Astrocyte (in vitro differentiated cells and primary cell): ENCODE measurements around the gene ATP10A. TPM values are rescaled to one million over a fixed set of nuclear protein-coding genes. Genes with fewer than 3 reads are reported as not detected.

Experiments
- DNase-seq: peaks from one replicate; pipeline ENCODE4 v3.0.0-alpha.2; 2010; ENCODE audit warnings: low read depth
- FAIRE-seq: peaks from 2 replicates; lab custom pipeline; 2011; peaks lifted over from hg19 to GRCh38; lab: Jason Lieb, UNC
- H2AFZ ChIP-seq: 2 replicates; pipeline ENCODE4 v1.6.0; 2012; ENCODE audit warnings: low read depth, low read length, inconsistent platforms
- H3K27ac ChIP-seq: 2 replicates; pipeline ENCODE4 v1.5.1; 2011; ENCODE audit warnings: low read depth, low read length, inconsistent platforms
- H3K27me3 ChIP-seq: 2 replicates; pipeline ENCODE4 v1.6.0; 2011; ENCODE audit warnings: low read length, inconsistent platforms; ENCODE audit not compliant: insufficient read depth
- H3K36me3 ChIP-seq: 2 replicates; pipeline ENCODE4 v1.5.1; 2011; ENCODE audit warnings: low read length, inconsistent platforms; ENCODE audit not compliant: insufficient read depth
- H3K4me1 ChIP-seq: 2 replicates; pipeline ENCODE4 v1.5.1; 2011; ENCODE audit warnings: low read length, inconsistent platforms; ENCODE audit not compliant: insufficient read depth
- H3K4me2 ChIP-seq: 2 replicates; pipeline ENCODE4 v1.6.0; 2012; ENCODE audit warnings: low read length, inconsistent platforms
- H3K4me3 ChIP-seq: 2 replicates; pipeline ENCODE4 v1.5.1; 2011; ENCODE audit warnings: low read depth, mild to moderate bottlenecking, low read length, inconsistent platforms; ENCODE audit not compliant: insufficient read depth
- H3K79me2 ChIP-seq: 2 replicates; pipeline ENCODE4 v1.6.0; 2012; ENCODE audit warnings: mild to moderate bottlenecking, low read length, inconsistent platforms; ENCODE audit not compliant: insufficient read depth
- H3K9ac ChIP-seq: 2 replicates; pipeline ENCODE4 v1.6.0; 2012; ENCODE audit warnings: mild to moderate bottlenecking, low read length, inconsistent platforms
- H3K9me3 ChIP-seq: 2 replicates; pipeline ENCODE4 v1.5.1; 2012; ENCODE audit warnings: low read depth, mild to moderate bottlenecking, low read length, inconsistent platforms; ENCODE audit not compliant: insufficient read depth
- H4K20me1 ChIP-seq: 2 replicates; pipeline ENCODE4 v1.6.0; 2012; ENCODE audit warnings: low read length, inconsistent platforms; ENCODE audit not compliant: insufficient read depth
- H3K27ac Mint-ChIP-seq: one replicate; pipeline ENCODE4 v1.8.0; 2021; ENCODE audit warnings: mild to moderate bottlenecking, mixed read lengths; ENCODE audit not compliant: unreplicated experiment
- H3K27me3 Mint-ChIP-seq: one replicate; pipeline ENCODE4 v1.8.0; 2021; ENCODE audit warnings: low read depth, mixed read lengths; ENCODE audit not compliant: unreplicated experiment
- H3K36me3 Mint-ChIP-seq: one replicate; pipeline ENCODE4 v1.8.0; 2021; ENCODE audit warnings: low read depth, mixed read lengths; ENCODE audit not compliant: unreplicated experiment
- H3K4me1 Mint-ChIP-seq: one replicate; pipeline ENCODE4 v1.8.0; 2021; ENCODE audit warnings: low read depth, mixed read lengths; ENCODE audit not compliant: unreplicated experiment
- H3K4me3 Mint-ChIP-seq: one replicate; pipeline ENCODE4 v1.8.0; 2021; ENCODE audit warnings: mild to moderate bottlenecking, moderate library complexity, mixed read lengths; ENCODE audit not compliant: unreplicated experiment
- H3K9me3 Mint-ChIP-seq: one replicate; pipeline ENCODE4 v1.8.0; 2021; ENCODE audit warnings: mild to moderate bottlenecking, mixed read lengths; ENCODE audit not compliant: unreplicated experiment
- EZH2 ChIP-seq: IDR thresholded peaks from 2 replicates; pipeline ENCODE4 v1.6.1; 2012; ENCODE audit warnings: mild to moderate bottlenecking, low read length, inconsistent platforms; ENCODE audit not compliant: insufficient read depth
- total RNA-seq: library from RNA; stranded (reverse); gene quantifications from 2 replicates; pipeline ENCODE4 v1.2.1, GENCODE V29; 2021
- TF ChIP-seq, protein P1 (sequence below): IDR thresholded peaks from 2 replicates; pipeline ENCODE4 v1.5.1; 2011; ENCODE audit warnings: low read depth, mild to moderate bottlenecking, inconsistent platforms, low read length, moderate library complexity; ENCODE audit not compliant: insufficient read depth

ATP10A gene
- total RNA-seq, 1 donor from 2014 or later, result 21.1 TPM

DNA sequence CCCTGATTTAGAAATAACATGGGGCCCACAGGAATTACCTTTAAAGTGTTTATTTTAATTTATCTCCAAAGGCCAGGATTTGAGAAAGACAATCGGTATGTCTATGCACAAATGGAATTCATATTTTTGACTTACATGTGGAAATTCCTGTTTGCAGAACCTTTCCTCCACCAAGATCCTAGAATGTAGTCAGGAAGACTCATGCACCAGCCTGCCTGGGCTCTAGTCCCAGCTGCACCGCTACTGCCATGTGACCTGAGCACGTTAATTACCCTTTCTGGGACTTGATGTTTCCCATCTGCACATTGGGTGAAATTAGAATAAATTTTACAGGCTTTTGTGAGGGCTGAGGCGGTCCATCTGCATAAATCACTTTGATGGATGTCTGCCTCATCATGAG, 194.2 kb downstream of the ATP10A start:
- Mint-ChIP-seq H3K4me3 (no peak overlapping the region), H3K27ac (no peak overlapping the region), H3K4me1 (peaks cover 24% of the 10 kb centered on the region), H3K36me3 (peaks cover 10% of the 10 kb centered on the region), H3K27me3 (peaks cover 2% of the 10 kb centered on the region), H3K9me3 (no peaks in the 10 kb centered on the region)
- no peak overlapping the region for H3K4me3 ChIP-seq
- no peaks in the 10 kb centered on the region for H3K79me2 ChIP-seq
- H3K9me3 ChIP-seq, result no peaks in the 10 kb centered on the region
- TF ChIP-seq EZH2, result no peak
- TF ChIP-seq, protein P1, sequence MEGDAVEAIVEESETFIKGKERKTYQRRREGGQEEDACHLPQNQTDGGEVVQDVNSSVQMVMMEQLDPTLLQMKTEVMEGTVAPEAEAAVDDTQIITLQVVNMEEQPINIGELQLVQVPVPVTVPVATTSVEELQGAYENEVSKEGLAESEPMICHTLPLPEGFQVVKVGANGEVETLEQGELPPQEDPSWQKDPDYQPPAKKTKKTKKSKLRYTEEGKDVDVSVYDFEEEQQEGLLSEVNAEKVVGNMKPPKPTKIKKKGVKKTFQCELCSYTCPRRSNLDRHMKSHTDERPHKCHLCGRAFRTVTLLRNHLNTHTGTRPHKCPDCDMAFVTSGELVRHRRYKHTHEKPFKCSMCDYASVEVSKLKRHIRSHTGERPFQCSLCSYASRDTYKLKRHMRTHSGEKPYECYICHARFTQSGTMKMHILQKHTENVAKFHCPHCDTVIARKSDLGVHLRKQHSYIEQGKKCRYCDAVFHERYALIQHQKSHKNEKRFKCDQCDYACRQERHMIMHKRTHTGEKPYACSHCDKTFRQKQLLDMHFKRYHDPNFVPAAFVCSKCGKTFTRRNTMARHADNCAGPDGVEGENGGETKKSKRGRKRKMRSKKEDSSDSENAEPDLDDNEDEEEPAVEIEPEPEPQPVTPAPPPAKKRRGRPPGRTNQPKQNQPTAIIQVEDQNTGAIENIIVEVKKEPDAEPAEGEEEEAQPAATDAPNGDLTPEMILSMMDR, result no peak
- no peak overlapping the region for H3K27ac ChIP-seq
- H3K4me2 ChIP-seq, result no peak overlapping the region
- H2AFZ ChIP-seq, result no peak overlapping the region
- FAIRE-seq, result no peak
- no peaks in the 10 kb centered on the region for H3K36me3 ChIP-seq
- H3K4me1 ChIP-seq, result peaks cover 25% of the 10 kb centered on the region
- no peak overlapping the region for H3K9ac ChIP-seq
- no peaks in the 10 kb centered on the region for H3K27me3 ChIP-seq
- no peak for DNase-seq
- no peaks in the 10 kb centered on the region for H4K20me1 ChIP-seq

DNA sequence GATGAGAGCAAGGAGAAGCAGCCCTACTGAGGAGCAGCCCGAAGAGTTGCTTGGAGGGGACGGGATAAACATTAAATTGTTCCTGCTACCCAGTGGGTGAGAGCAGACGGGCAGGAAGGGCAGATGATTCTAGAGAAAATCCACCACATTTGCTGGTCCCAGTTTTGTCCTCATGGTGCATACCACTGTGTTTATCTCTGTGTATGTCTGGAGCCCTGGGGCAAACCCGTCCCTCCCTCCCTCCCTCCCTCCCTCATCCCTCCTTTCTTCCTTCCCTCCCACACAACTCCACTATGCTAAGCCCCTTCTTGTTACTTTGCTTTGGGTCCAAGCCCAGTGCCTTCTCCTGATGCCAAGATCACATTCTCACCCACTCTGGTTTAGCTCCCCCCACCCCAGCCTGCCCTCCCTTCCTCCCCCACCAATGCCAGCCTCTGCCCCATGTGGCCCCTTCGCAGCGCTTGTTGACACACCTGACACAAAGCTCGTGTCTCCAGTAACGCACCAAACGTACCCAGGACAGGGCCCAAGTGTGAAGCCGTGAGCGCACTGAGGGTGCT, 194.8 kb downstream of the ATP10A start:
- peaks cover 5% of the 10 kb centered on the region for H3K36me3 Mint-ChIP-seq

DNA sequence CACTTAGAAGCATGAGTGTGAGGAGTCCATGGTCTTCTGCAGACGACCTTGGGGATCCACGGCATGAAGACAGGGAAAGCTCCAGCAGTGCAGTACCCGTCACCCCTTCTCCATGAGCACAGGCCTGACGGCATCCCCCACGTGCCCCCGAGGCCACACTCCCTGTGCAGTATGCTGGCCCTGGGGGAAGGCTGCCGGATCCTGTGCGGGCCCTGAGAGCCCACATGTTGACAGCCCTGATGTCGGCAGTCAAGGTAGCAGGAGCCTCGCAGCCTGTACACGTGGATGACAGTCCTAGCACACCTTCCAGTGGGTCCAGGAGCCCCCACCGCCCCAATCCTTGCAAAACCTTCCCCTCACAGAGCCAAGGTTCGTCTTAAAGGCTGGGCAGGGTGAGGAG, 195.3 kb downstream of the ATP10A start:
- TF ChIP-seq EZH2, result no peak
- TF ChIP-seq, protein P1, result no peak
- no peak overlapping the region for H2AFZ ChIP-seq
- no peaks in the 10 kb centered on the region for H3K27me3 ChIP-seq
- H3K27ac ChIP-seq, result no peak overlapping the region
- no peaks in the 10 kb centered on the region for H3K79me2 ChIP-seq
- peaks cover 4% of the 10 kb centered on the region for H3K36me3 Mint-ChIP-seq
- FAIRE-seq, result no peak
- H4K20me1 ChIP-seq, result no peaks in the 10 kb centered on the region
- H3K4me3 ChIP-seq, result no peak overlapping the region
- no peak overlapping the region for H3K9ac ChIP-seq
- H3K36me3 ChIP-seq, result no peaks in the 10 kb centered on the region
- no peak overlapping the region for H3K27ac Mint-ChIP-seq
- DNase-seq, result no peak
- peaks cover 24% of the 10 kb centered on the region for H3K4me1 Mint-ChIP-seq
- peaks cover 25% of the 10 kb centered on the region for H3K4me1 ChIP-seq
- H3K9me3 Mint-ChIP-seq, result no peaks in the 10 kb centered on the region
- peaks cover 2% of the 10 kb centered on the region for H3K27me3 Mint-ChIP-seq
- no peaks in the 10 kb centered on the region for H3K9me3 ChIP-seq
- H3K4me2 ChIP-seq, result no peak overlapping the region
- H3K4me3 Mint-ChIP-seq, result no peak overlapping the region

More for the DNA sequence above, 194.8 kb downstream of the ATP10A start:
- no peak for TF ChIP-seq EZH2
- TF ChIP-seq, protein P1, result no peak
- Mint-ChIP-seq H3K4me1 (peaks cover 24% of the 10 kb centered on the region), H3K27ac (no peak overlapping the region), H3K9me3 (no peaks in the 10 kb centered on the region), H3K4me3 (no peak overlapping the region), H3K27me3 (peaks cover 2% of the 10 kb centered on the region)
- Histone ChIP-seq H3K4me3 (no peak overlapping the region), H2AFZ (no peak overlapping the region), H3K36me3 (no peaks in the 10 kb centered on the region), H3K27me3 (no peaks in the 10 kb centered on the region), H3K9ac (no peak overlapping the region), H3K4me2 (no peak overlapping the region), H4K20me1 (no peaks in the 10 kb centered on the region), H3K27ac (no peak overlapping the region), H3K4me1 (peaks cover 25% of the 10 kb centered on the region), H3K9me3 (no peaks in the 10 kb centered on the region), H3K79me2 (no peaks in the 10 kb centered on the region)
- DNase-seq (no peak), FAIRE-seq (no peak)
